Pancreas (tissue), 10 donors: ENCODE data around the gene PHF2. TPM values are rescaled to one million over a fixed set of nuclear protein-coding genes. Genes with fewer than 3 reads are reported as not detected.

Source experiments
- ATAC-seq, 4 donors: fragments of 200-7000 bp; cut with Tn5 transposase; one replicate each; pipeline versions ENCODE4 v1.8.0 to v1.9.1; 2020; ENCODE audit warnings: mild to moderate bottlenecking in 4 of 4, moderate library complexity in 4 of 4
- DNase-seq, 6 donors: peaks; one replicate each; pipeline ENCODE4 v3.0.0-alpha.2; 2020
- FAIRE-seq: peaks from 2 replicates; lab custom pipeline; 2012; peaks lifted over from hg19 to GRCh38; lab: Jason Lieb, UNC
- H3K27ac ChIP-seq, 4 donors: fragments of 200-600 bp; sonication (generic); 1 replicate in 3 of 4; 2 replicates in 1 of 4; pipeline versions ENCODE4 v1.5.0 to v1.8.0; 2020
- H3K27me3 ChIP-seq, 4 donors: fragments of 200-600 bp; one replicate each; pipeline ENCODE4 v1.8.0; 2021
- H3K36me3 ChIP-seq, 3 donors: fragments of 200-600 bp; sonication (generic) in 1 of 3; one replicate each; pipeline versions ENCODE4 v1.5.0 to v1.8.0; 2020 to 2021
- H3K4me1 ChIP-seq, 3 donors: fragments of 200-600 bp; one replicate each; pipeline ENCODE4 v1.8.0; 2021
- H3K4me3 ChIP-seq, 4 donors: fragments of 200-600 bp; sonication (generic) in 2 of 4; one replicate each; pipeline versions ENCODE4 v1.5.0 to v1.8.0; 2020 to 2021
- H3K9me3 ChIP-seq, 4 donors: fragments of 200-600 bp; one replicate each; pipeline ENCODE4 v1.8.0; 2021
- WGBS, 2 donors: extraction: QIAGEN DNeasy Blood & Tissue Kit; methylation state at CpG; one replicate each; pipeline ENCODE4 v1.1.7; 2013; 5-methylcytosine and 5-hydroxymethylcytosine counted together
- intact Hi-C, 3 donors: fragments of 100-400 bp; cut with DNase I; formaldehyde crosslinking; loops; one replicate each; pipeline versions ENCODE4 v1.11.1 to v1.14.2; 2022
- polyA plus RNA-seq, 2 donors: library from polyadenylated mRNA; stranded (reverse); fragments of 200-250 nt; gene quantifications; one replicate each; pipeline ENCODE4 v1.2.3, GENCODE V29; 2013
- total RNA-seq, 6 donors: library from RNA; stranded (reverse); fragmentation: NEBNext Ultra II Directional in 4 of 6; extraction: Animal tissue kit (Norgen Biotek cat#: 25700) in 4 of 6; gene quantifications; one replicate each; pipeline versions ENCODE4 v1.2.1 to v1.2.4, GENCODE V29; 2021 to 2023
- TF ChIP-seq, protein P1 (sequence below), 4 donors: fragments of 200-600 bp; sonication (generic) in 3 of 4; IDR thresholded peaks; one replicate each; pipeline versions ENCODE4 v1.5.0 to v1.8.0; 2021; ENCODE audit warnings: antibody characterized with exemption in 4 of 4
- donor health status: healthy with polysubstance abuse.
- donor health status: DM: no; HTN: no; CAD: no; lungs with moderate emphysema.
- donor health status: DM: no; HTN: no; CAD: no.
- donor health status: control.
- donor health status: control.
- donor health status: Bipolar disorder and iron deficiency.
- donor health status: DM: yes; HTN: yes; CAD: no.
- donor health status: DM: no; HTN: no; CAD: no.
- donor health status: DM: no; HTN: no; CAD: no.
- donor health status: DM: yes; HTN: yes; CAD: no.

The PHF2 gene
- total and polyA plus RNA-seq, 8 donors: 10.8 to 24.8 (median 12.7) TPM

DNA sequence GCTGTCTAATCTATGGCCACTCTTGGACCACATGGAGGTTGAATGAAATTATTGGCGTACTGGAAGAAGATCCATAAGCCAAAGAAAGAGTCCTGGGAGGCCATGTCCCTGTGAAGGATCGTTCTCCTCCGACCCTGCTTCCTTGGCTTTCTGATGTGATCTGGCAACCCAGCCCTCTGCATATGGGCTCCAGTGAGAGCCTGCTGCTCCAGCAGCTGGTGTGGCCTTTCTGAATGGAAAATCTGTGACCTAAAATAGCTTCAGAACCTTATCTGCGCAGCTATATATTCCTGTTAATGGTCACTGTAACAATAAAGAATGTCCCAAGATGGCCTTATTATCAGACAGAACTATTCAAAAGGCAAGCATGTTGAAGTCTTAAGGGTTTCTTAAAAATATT is 40.2 kb upstream of the PHF2 start:
- Histone ChIP-seq H3K27ac (no peak overlapping the region), H3K9me3 (no peaks in the 10 kb centered on the region), H3K27me3 (no peaks in the 10 kb centered on the region), H3K4me3 (no peak overlapping the region), H3K4me1 (peaks cover 0 to under 1% (median under 1%) of the 10 kb centered on the region in 3 donors), H3K36me3 (peaks cover 0 to 31% (median 4%) of the 10 kb centered on the region in 3 donors)
- no peak for DNase-seq
- intact Hi-C loops: loop anchor here in 1 of 3 donors (10.0 kb wide), 1 partner anchor 51 kb away; no protein-coding TSS in a partner anchor
- TF ChIP-seq, protein P1, sequence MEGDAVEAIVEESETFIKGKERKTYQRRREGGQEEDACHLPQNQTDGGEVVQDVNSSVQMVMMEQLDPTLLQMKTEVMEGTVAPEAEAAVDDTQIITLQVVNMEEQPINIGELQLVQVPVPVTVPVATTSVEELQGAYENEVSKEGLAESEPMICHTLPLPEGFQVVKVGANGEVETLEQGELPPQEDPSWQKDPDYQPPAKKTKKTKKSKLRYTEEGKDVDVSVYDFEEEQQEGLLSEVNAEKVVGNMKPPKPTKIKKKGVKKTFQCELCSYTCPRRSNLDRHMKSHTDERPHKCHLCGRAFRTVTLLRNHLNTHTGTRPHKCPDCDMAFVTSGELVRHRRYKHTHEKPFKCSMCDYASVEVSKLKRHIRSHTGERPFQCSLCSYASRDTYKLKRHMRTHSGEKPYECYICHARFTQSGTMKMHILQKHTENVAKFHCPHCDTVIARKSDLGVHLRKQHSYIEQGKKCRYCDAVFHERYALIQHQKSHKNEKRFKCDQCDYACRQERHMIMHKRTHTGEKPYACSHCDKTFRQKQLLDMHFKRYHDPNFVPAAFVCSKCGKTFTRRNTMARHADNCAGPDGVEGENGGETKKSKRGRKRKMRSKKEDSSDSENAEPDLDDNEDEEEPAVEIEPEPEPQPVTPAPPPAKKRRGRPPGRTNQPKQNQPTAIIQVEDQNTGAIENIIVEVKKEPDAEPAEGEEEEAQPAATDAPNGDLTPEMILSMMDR (IDR thresholded peaks at IDR 0.05): no peak
- no peak for FAIRE-seq
- 75 to 87% methylated on average over 4 of the region's 4 CpGs for WGBS, 2 donors
- no peak for ATAC-seq

DNA sequence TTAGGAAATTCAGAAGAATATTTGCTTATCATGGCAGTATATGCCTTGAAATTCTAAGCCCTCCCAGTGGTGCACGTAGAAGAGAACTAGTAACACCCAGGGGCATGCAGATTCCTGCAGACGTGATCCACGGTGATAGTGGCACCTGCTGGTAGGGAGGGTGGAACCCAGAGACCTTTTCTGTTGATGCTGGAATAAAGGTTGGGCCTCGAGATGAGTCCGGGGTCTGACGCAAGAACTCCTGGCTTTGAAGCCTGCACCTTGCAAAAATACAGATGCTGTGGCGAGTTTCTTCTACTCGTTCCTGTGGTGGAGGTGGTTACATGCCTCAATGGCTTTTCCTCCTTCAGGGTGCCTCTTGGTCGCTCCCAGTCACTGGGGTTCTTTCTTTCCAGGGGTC is 39.5 kb upstream of the PHF2 start:
- intact Hi-C loops: loop anchor here in 1 of 3 donors (10.0 kb wide), 1 partner anchor 52 kb away; no protein-coding TSS in a partner anchor
- TF ChIP-seq, protein P1 (IDR thresholded peaks at IDR 0.05): no peak
- no peak overlapping the region for H3K27ac ChIP-seq
- no peak overlapping the region for H3K4me3 ChIP-seq
- DNase-seq (no peak), ATAC-seq (no peak), FAIRE-seq (no peak)
- WGBS, 2 donors: 83 to 87% methylated on average over 9 of the region's 9 CpGs
- no peaks in the 10 kb centered on the region for H3K9me3 ChIP-seq
- peaks cover 0 to 26% (median 4%) of the 10 kb centered on the region in 3 donors for H3K36me3 ChIP-seq
- no peaks in the 10 kb centered on the region for H3K27me3 ChIP-seq
- peaks cover 0 to 7% (median 4%) of the 10 kb centered on the region in 3 donors for H3K4me1 ChIP-seq

DNA sequence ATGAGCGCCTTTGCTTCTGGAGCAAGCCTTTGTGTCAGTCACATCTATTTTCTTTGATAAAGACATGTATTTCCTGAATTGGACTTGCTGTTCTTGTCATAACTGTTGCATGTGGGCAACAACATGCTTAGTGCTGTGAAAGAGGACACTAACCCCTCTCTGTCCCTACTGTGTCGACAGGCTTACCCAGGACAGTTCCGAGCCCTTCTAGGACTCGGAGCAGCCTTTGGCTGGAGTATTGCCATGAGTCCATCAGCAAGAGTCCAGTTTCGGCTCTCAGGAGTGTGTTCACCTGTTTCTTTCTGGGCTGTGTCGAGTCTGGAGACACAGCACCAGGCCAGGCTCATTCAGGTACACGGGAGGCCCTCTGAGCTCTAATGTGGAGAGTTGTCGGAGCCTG is 36.1 kb upstream of the PHF2 start:
- H3K27ac ChIP-seq: no peak overlapping the region
- no peaks in the 10 kb centered on the region for H3K27me3 ChIP-seq
- TF ChIP-seq, protein P1 (IDR thresholded peaks at IDR 0.05): no peak
- no peak for ATAC-seq
- H3K4me3 ChIP-seq: no peak overlapping the region
- DNase-seq: no peak
- FAIRE-seq: no peak
- H3K4me1 ChIP-seq: peaks cover 0 to 9% (median 4%) of the 10 kb centered on the region in 3 donors
- H3K36me3 ChIP-seq: peaks cover 0 to 22% (median 0%) of the 10 kb centered on the region in 3 donors
- intact Hi-C loops: no loop called here
- H3K9me3 ChIP-seq: no peaks in the 10 kb centered on the region
- WGBS, 2 donors: 92 to 97% methylated on average over 8 of the region's 8 CpGs

DNA sequence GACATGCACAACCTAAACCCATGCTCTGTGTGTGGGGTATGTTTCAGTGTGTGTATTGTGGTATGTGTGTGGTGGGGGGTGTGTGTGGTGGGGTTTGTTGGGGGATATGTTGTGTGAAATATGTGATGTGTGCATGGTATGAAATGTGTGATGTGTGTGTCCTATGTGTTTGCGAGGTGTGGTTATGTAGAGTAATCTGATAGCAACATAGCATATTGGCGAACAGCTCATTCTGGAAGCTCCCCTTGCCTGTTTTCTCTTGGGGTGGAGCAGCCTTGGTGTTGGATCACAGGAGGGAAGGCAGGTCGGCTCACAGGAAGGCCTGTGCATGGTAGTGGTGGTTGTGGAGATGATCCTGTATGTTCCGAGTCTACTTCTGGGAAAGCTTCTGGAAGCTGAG is 35.4 kb upstream of the PHF2 start:
- H3K36me3 ChIP-seq: peaks cover 0 to 21% (median 0%) of the 10 kb centered on the region in 3 donors
- TF ChIP-seq, protein P1 (IDR thresholded peaks at IDR 0.05): no peak
- intact Hi-C loops: no loop called here
- FAIRE-seq (no peak), DNase-seq (no peak), ATAC-seq (peak in 1 of 4 donors; percentile 30)
- whole genome bisulfite sequencing, 2 donors: 82 to 85% methylated on average over 4 of the region's 4 CpGs
- H3K4me1 ChIP-seq: peaks cover 0 to 9% (median 4%) of the 10 kb centered on the region in 3 donors
- no peaks in the 10 kb centered on the region for H3K27me3 ChIP-seq
- no peak overlapping the region for H3K27ac ChIP-seq
- H3K9me3 ChIP-seq: no peaks in the 10 kb centered on the region
- H3K4me3 ChIP-seq: no peak overlapping the region

DNA sequence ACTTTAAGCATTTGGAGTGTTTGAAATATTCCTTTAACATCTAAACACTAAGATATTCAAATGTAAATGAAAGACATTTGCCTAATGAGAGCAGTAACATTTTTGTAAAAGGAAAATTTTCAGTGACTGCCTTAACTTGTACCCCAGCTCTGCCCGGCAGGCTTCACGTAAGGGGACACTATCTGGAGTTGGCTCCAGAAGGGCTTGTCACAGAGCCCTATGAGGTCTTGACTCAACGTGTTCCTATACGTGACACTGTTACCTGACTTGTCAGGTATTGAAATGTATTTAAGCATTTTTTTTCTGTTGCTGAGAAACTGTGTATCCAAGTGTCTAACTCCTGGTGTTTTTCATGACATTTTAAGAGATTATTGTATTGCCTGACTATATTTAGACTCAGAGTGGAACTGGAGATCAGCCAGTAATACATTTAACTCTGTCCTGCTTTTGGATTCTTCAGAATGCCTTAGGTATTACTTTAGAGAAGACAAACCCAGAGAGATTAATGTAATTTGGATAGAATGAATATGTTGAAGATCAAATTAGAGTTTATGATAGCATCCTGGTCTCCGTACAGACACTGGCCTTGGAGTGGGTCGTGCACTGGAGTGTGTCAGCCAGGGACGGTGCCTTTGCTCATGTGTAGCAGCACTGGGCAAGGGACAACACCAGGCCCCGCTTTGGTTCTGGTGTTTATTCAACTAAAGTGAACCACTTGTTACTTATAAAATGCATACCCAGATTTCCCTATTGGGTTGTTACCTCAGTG is 34.6 kb upstream of the PHF2 start:
- intact Hi-C loops: no loop called here
- WGBS, 2 donors: 42 to 48% methylated on average over 8 of the region's 8 CpGs
- Histone ChIP-seq H3K36me3 (peaks cover 0 to 19% (median 0%) of the 10 kb centered on the region in 3 donors), H3K27ac (no peak overlapping the region), H3K4me1 (peaks cover 0 to 9% (median 4%) of the 10 kb centered on the region in 3 donors), H3K27me3 (no peaks in the 10 kb centered on the region), H3K9me3 (no peaks in the 10 kb centered on the region), H3K4me3 (no peak overlapping the region)
- TF ChIP-seq, protein P1 (IDR thresholded peaks at IDR 0.05): no peak
- FAIRE-seq: no peak
- no peak for DNase-seq
- peak in 3 of 4 donors; percentile 28 to 52 (median 45) for ATAC-seq
